ENCODE data around the gene PCSK5. TPM values are rescaled to one million over a fixed set of nuclear protein-coding genes. Genes with fewer than 3 reads are reported as not detected.
A peak's percentile ranks its signal among the peaks of the same experiment; 100 is the strongest.

PCSK5 gene
- total RNA-seq, 2 experiments from 2014 or later = 14.4 to 15.2 TPM

DNA sequence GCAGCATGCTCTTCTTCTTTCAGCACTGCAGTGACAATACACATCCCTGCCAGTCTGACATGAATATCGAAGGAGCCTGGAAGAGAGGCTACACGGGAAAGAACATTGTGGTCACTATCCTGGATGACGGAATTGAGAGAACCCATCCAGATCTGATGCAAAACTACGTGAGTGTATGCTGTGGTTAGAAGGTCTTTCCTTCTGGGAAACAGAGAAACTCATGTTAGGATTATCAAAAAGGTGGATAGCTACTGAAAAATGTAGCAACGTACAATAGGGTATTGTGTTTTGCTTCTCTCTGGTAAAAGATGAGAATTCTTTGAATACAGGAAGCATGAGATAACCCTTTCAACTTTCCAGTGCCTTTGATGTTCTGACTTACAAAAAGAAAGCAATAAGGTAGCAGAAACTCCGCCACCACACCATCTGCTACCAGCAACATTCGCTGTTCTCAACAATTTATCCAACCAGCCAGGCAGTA is 133.3 kb downstream of the PCSK5 start:
- ATAC-seq (ENCODE audit: poor library complexity) = peak; percentile 90
- DNase-seq = peak; percentile 11 to 86 (median 40)
- ChIA-PET CTCF (interaction anchor here (1.0 kb wide), 1 partner anchor 62 kb away, joined by 3 read pairs; no protein-coding TSS in a partner anchor), POLR2A (interaction anchor here (1.0 to 1.5 kb wide), 5 partner anchors 10 to 133 kb away, joined by 3 to 6 read pairs (median 3); partner anchors contain the start of gene PCSK5)
- intact Hi-C loops (cut with DNase I, micrococcal nuclease) = loop anchor here (1.0 to 10.0 kb wide), 6 partner anchors 61 to 371 kb away; partner anchors contain the start of genes PCSK5 (in 1 of the 2) and RFK (in 1 of the 2)
- H3K27ac ChIP-seq (ENCODE audit: low read depth in 1 of 2, low read length in 2 of 2) = peak overlapping the region; percentile 51 to 64
- Mint-ChIP-seq H3K9me3 (no peaks in the 10 kb centered on the region), H3K4me3 (peak overlapping the region; percentile 79), H3K27ac (peak overlapping the region; percentile 93), H3K4me1 (ENCODE audit: low read depth) (peaks cover 100% of the 10 kb centered on the region), H3K36me3 (ENCODE audit: low read depth) (peaks cover 11% of the 10 kb centered on the region), H3K27me3 (no peaks in the 10 kb centered on the region)
- H3K27me3 ChIP-seq (ENCODE audit: control insufficient read depth in 1 of 2, insufficient read depth in 2 of 2, low read length in 2 of 2) = no peaks in the 10 kb centered on the region
- H3K4me3 ChIP-seq (ENCODE audit: low read length) = peak overlapping the region; percentile 39
- no peaks in the 10 kb centered on the region for H3K36me3 ChIP-seq (ENCODE audit: insufficient read depth, low read length)
- peaks cover 56% of the 10 kb centered on the region for H3K4me1 ChIP-seq (ENCODE audit: insufficient read depth, low read length)
- TF ChIP-seq, protein P1, sequence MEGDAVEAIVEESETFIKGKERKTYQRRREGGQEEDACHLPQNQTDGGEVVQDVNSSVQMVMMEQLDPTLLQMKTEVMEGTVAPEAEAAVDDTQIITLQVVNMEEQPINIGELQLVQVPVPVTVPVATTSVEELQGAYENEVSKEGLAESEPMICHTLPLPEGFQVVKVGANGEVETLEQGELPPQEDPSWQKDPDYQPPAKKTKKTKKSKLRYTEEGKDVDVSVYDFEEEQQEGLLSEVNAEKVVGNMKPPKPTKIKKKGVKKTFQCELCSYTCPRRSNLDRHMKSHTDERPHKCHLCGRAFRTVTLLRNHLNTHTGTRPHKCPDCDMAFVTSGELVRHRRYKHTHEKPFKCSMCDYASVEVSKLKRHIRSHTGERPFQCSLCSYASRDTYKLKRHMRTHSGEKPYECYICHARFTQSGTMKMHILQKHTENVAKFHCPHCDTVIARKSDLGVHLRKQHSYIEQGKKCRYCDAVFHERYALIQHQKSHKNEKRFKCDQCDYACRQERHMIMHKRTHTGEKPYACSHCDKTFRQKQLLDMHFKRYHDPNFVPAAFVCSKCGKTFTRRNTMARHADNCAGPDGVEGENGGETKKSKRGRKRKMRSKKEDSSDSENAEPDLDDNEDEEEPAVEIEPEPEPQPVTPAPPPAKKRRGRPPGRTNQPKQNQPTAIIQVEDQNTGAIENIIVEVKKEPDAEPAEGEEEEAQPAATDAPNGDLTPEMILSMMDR (IDR thresholded peaks at IDR 0.05) = no peak
- H3K9me3 ChIP-seq (ENCODE audit: control insufficient read depth in 1 of 2, insufficient read depth in 1 of 2, low read length in 2 of 2) = no peaks in the 10 kb centered on the region

DNA sequence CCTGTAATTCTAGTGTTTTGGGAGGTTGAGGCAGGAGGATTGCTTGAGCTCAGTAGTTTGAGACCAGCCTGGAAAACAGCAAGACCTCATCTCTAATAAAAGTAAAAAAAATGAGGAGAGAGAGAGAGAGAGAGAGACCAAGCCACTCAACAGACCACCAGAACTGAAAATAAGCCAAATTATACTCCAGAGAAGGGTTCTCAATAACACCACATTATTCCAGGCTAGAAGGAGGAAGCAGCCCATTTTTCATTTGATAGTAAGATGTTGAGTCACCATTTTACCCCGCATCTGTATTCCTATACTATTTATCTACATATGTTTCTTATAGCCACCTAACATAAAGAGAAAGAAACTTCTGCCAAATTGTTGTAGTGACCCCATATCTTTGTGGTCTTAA is 134.8 kb downstream of the PCSK5 start:
- POLR2A ChIA-PET = no interaction called here

DNA sequence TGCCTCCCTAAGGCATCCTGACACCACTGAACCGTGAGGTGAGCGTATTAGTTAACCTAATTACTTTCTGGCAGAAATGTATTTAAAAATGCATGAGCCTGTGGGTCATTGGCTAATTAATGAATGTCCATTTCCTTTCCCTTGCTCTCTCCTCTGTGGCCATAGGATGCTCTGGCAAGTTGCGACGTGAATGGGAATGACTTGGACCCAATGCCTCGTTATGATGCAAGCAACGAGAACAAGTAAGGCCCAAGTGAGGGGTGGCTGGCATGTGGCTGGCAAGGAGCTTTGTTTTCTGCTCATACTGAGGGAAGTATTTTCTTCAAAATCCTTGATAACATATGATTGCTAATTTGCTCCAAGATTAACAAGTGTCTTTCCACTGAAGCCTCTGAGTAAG is 136.3 kb downstream of the PCSK5 start:
- H3K27me3 Mint-ChIP-seq = no peaks in the 10 kb centered on the region

More for the DNA sequence above, 134.8 kb downstream of the PCSK5 start:
- H3K4me1 Mint-ChIP-seq (ENCODE audit: low read depth) = peaks cover 93% of the 10 kb centered on the region
- peak overlapping the region; percentile 40 for H3K4me3 Mint-ChIP-seq
- H3K27me3 ChIP-seq (ENCODE audit: control insufficient read depth in 1 of 2, insufficient read depth in 2 of 2, low read length in 2 of 2) = no peaks in the 10 kb centered on the region
- no peak overlapping the region for H3K4me3 ChIP-seq (ENCODE audit: low read length)
- CTCF ChIA-PET = no interaction called here
- intact Hi-C loops (cut with DNase I, micrococcal nuclease) = loop anchor here (5.0 to 10.0 kb wide), 4 partner anchors 60 to 370 kb away; partner anchors contain the start of genes PCSK5 (in 1 of the 2) and RFK (in 1 of the 2)
- ATAC-seq (ENCODE audit: poor library complexity) = no peak
- no peaks in the 10 kb centered on the region for H3K9me3 Mint-ChIP-seq
- peaks cover 59% of the 10 kb centered on the region for H3K4me1 ChIP-seq (ENCODE audit: insufficient read depth, low read length)
- H3K9me3 ChIP-seq (ENCODE audit: control insufficient read depth in 1 of 2, insufficient read depth in 1 of 2, low read length in 2 of 2) = no peaks in the 10 kb centered on the region
- no peaks in the 10 kb centered on the region for H3K27me3 Mint-ChIP-seq
- no peak for DNase-seq
- TF ChIP-seq, protein P1 (IDR thresholded peaks at IDR 0.05) = no peak
- peak overlapping the region; percentile 93 for H3K27ac Mint-ChIP-seq
- peaks cover 20% of the 10 kb centered on the region for H3K36me3 Mint-ChIP-seq (ENCODE audit: low read depth)
- peak overlapping the region; percentile 51 to 58 for H3K27ac ChIP-seq (ENCODE audit: low read depth in 1 of 2, low read length in 2 of 2)
- no peaks in the 10 kb centered on the region for H3K36me3 ChIP-seq (ENCODE audit: insufficient read depth, low read length)

More for the DNA sequence above, 136.3 kb downstream of the PCSK5 start:
- Mint-ChIP-seq H3K27ac (peak overlapping the region; percentile 93), H3K36me3 (ENCODE audit: low read depth) (peaks cover 27% of the 10 kb centered on the region), H3K9me3 (no peaks in the 10 kb centered on the region), H3K4me3 (peak overlapping the region; percentile 88), H3K4me1 (ENCODE audit: low read depth) (peaks cover 87% of the 10 kb centered on the region)
- intact Hi-C loops (cut with DNase I, micrococcal nuclease) = loop anchor here (2.0 to 10.0 kb wide), 5 partner anchors 58 to 368 kb away; partner anchors contain the start of genes RFK (in 2 of the 2) and PCSK5 (in 1 of the 2)
- no peaks in the 10 kb centered on the region for H3K27me3 ChIP-seq (ENCODE audit: control insufficient read depth in 1 of 2, insufficient read depth in 2 of 2, low read length in 2 of 2)
- no peak overlapping the region for H3K27ac ChIP-seq (ENCODE audit: low read depth in 1 of 2, low read length in 2 of 2)
- ChIA-PET POLR2A (no interaction called here), CTCF (no interaction called here)
- H3K4me1 ChIP-seq (ENCODE audit: insufficient read depth, low read length) = peaks cover 52% of the 10 kb centered on the region
- no peak overlapping the region for H3K4me3 ChIP-seq (ENCODE audit: low read length)
- H3K9me3 ChIP-seq (ENCODE audit: control insufficient read depth in 1 of 2, insufficient read depth in 1 of 2, low read length in 2 of 2) = no peaks in the 10 kb centered on the region
- ATAC-seq (ENCODE audit: poor library complexity) (no peak), DNase-seq (no peak)
- TF ChIP-seq, protein P1 (IDR thresholded peaks at IDR 0.05) = no peak
- H3K36me3 ChIP-seq (ENCODE audit: insufficient read depth, low read length) = no peaks in the 10 kb centered on the region

All from CD4-positive, alpha-beta T cell (primary cell).